ENCODE results near the gene ZNF3. TPM values are rescaled to one million over a fixed set of nuclear protein-coding genes. Genes with fewer than 3 reads are reported as not detected.
A peak's percentile ranks its signal among the peaks of the same experiment; 100 is the strongest.

ZNF3 gene
- total and polyA plus RNA-seq, 7 donors, result 11.2 to 26.4 (median 17.1) TPM

- TF ChIP-seq CTCF (IDR thresholded peaks at IDR 0.05), result no peak
- ATAC-seq (no peak), DNase-seq (no peak)
- 64 to 73% (median 65%) methylated on average over 4 of the region's 4 CpGs for WGBS, 3 donors
- no peak overlapping the region for H3K4me3 ChIP-seq
- H3K27me3 ChIP-seq (ENCODE audit: insufficient read depth in 3 of 3, low read length in 2 of 3), result no peaks in the 10 kb centered on the region
- intact Hi-C loops (cut with DNase I), result loop anchor here (5.0 kb wide), 3 partner anchors 32 to 132 kb away; partner anchors contain the start of gene COPS6 (in 1 of the 2)
- H3K27ac ChIP-seq, result no peak overlapping the region
- no peaks in the 10 kb centered on the region for H3K9me3 ChIP-seq
- peaks cover 27% of the 10 kb centered on the region for H3K4me1 ChIP-seq
- peaks cover 0 to 5% of the 10 kb centered on the region in 2 donors for H3K36me3 ChIP-seq (ENCODE audit: insufficient read depth in 1 of 2, low read depth in 1 of 2)
Observed at GRCh38 chr7:100124301-100125230, 43.0 kb upstream of the ZNF3 start.

- ATAC-seq (no peak), DNase-seq (no peak)
- WGBS, 3 donors, result 85 to 90% (median 88%) methylated on average over 1 of the region's 1 CpG
- intact Hi-C loops (cut with DNase I), result no loop called here
- H3K4me3 ChIP-seq, result no peak overlapping the region
- H3K9me3 ChIP-seq, result no peaks in the 10 kb centered on the region
- H3K36me3 ChIP-seq (ENCODE audit: insufficient read depth in 1 of 2, low read depth in 1 of 2), result peaks cover 0 to 5% of the 10 kb centered on the region in 2 donors
- no peak overlapping the region for H3K27ac ChIP-seq
- H3K27me3 ChIP-seq (ENCODE audit: insufficient read depth in 3 of 3, low read length in 2 of 3), result no peaks in the 10 kb centered on the region
- TF ChIP-seq CTCF (IDR thresholded peaks at IDR 0.05), result no peak
- H3K4me1 ChIP-seq, result peaks cover 26% of the 10 kb centered on the region
Observed at GRCh38 chr7:100122568-100122967, 41.0 kb upstream of the ZNF3 start.

GRCh38 chr7:100122067-100122466 lies 40.5 kb upstream of the ZNF3 start:
- DNase-seq (no peak), ATAC-seq (no peak)
- WGBS, 3 donors, result 70 to 75% (median 70%) methylated on average over 13 of the region's 13 CpGs
- Histone ChIP-seq H3K9me3 (no peaks in the 10 kb centered on the region), H3K4me1 (peaks cover 26% of the 10 kb centered on the region), H3K27me3 (ENCODE audit: insufficient read depth in 3 of 3, low read length in 2 of 3) (no peaks in the 10 kb centered on the region), H3K36me3 (ENCODE audit: insufficient read depth in 1 of 2, low read depth in 1 of 2) (peaks cover 0 to 5% of the 10 kb centered on the region in 2 donors), H3K27ac (no peak overlapping the region), H3K4me3 (no peak overlapping the region)
- intact Hi-C loops (cut with DNase I), result no loop called here
- TF ChIP-seq CTCF (IDR thresholded peaks at IDR 0.05), result no peak

GRCh38 chr7:100120733-100121036 lies 39.2 kb upstream of the ZNF3 start:
- Histone ChIP-seq H3K27ac (peak overlapping the region; percentile 91), H3K27me3 (ENCODE audit: insufficient read depth in 3 of 3, low read length in 2 of 3) (no peaks in the 10 kb centered on the region), H3K9me3 (no peaks in the 10 kb centered on the region), H3K4me1 (peaks cover 19% of the 10 kb centered on the region), H3K36me3 (ENCODE audit: insufficient read depth in 1 of 2, low read depth in 1 of 2) (peaks cover 0 to 5% of the 10 kb centered on the region in 2 donors), H3K4me3 (peak overlapping the region; percentile 84)
- no peak for TF ChIP-seq CTCF (IDR thresholded peaks at IDR 0.05)
- 7 to 33% (median 10%) methylated on average over 1 of the region's 1 CpG for WGBS, 3 donors
- intact Hi-C loops (cut with DNase I), result no loop called here
- DNase-seq (no peak), ATAC-seq (no peak)

Measured in psoas muscle (tissue), 8 donors.